Measurements from ENCODE around the gene MIB1.

DNA sequence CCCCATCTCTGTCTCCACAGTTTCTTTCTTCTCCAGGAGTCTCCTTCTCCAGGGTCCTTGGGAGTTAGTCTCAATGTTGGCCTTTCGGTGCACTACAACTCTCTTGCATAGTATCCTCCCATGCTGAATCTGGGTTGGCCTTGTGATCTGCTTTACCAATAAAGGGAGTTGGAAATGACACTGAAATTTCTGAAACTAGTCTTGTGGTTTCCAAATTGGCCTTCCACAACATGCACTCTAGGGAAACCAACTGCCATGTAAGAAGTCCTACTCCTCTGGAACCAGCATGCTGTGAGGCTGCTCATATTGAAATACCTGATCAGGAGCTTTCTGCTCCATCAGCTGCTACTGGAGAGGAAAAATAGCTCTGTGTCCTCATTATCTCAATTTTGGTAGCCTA is 26.1 kb upstream of the MIB1 start:
- TF ChIP-seq, protein P1, sequence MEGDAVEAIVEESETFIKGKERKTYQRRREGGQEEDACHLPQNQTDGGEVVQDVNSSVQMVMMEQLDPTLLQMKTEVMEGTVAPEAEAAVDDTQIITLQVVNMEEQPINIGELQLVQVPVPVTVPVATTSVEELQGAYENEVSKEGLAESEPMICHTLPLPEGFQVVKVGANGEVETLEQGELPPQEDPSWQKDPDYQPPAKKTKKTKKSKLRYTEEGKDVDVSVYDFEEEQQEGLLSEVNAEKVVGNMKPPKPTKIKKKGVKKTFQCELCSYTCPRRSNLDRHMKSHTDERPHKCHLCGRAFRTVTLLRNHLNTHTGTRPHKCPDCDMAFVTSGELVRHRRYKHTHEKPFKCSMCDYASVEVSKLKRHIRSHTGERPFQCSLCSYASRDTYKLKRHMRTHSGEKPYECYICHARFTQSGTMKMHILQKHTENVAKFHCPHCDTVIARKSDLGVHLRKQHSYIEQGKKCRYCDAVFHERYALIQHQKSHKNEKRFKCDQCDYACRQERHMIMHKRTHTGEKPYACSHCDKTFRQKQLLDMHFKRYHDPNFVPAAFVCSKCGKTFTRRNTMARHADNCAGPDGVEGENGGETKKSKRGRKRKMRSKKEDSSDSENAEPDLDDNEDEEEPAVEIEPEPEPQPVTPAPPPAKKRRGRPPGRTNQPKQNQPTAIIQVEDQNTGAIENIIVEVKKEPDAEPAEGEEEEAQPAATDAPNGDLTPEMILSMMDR (IDR thresholded peaks at IDR 0.05) = no peak
- TF ChIP-seq POLR2AphosphoS5 (IDR thresholded peaks at IDR 0.05; ENCODE audit: insufficient read depth in 1 of 2, low read depth in 1 of 2) = no peak
- TF ChIP-seq POLR2A (IDR thresholded peaks at IDR 0.05) = no peak

All from vagina (tissue), 2 donors.